ENCODE data around the gene ERGIC3.
"Not testable (repeated sequence)": the region's sequence is repeated elsewhere in the genome, so short reads cannot be mapped to it uniquely, and the experiment has no call there.

The ERGIC3 gene

GRCh38 chr20:35527122-35527769 lies 14.6 kb upstream of the ERGIC3 start:
- no peaks in the 10 kb centered on the region for H3K4me1 Mint-ChIP-seq
- ATAC-seq (replicated peaks; ENCODE audit: extremely low read depth, poor library complexity, severe bottlenecking): no peak
- no peak overlapping the region for H3K4me3 Mint-ChIP-seq
- DNase-seq (ENCODE audit: low spot score in 2 of 2): no peak
- no peaks in the 10 kb centered on the region for H3K27me3 Mint-ChIP-seq
- H3K9me3 Mint-ChIP-seq: no peaks in the 10 kb centered on the region
- no peak overlapping the region for H3K27ac Mint-ChIP-seq (ENCODE audit: low read depth)
- H3K36me3 Mint-ChIP-seq (ENCODE audit: insufficient read depth): no peaks in the 10 kb centered on the region

- Mint-ChIP-seq H3K9me3 (no peaks in the 10 kb centered on the region), H3K36me3 (ENCODE audit: insufficient read depth) (no peaks in the 10 kb centered on the region), H3K27ac (ENCODE audit: low read depth) (no peak within 1 kb of the TSS), H3K4me1 (no peaks in the 10 kb centered on the region), H3K27me3 (no peaks in the 10 kb centered on the region), H3K4me3 (no peak within 1 kb of the TSS)
- DNase-seq (ENCODE audit: low spot score in 2 of 2) (no peak), ATAC-seq (replicated peaks; ENCODE audit: extremely low read depth, poor library complexity, severe bottlenecking) (no peak)
These were observed 12.3 kb upstream of the ERGIC3 start, which contains the start of gene C20orf173 for GRCh38 chr20:35529552-35529951. C20orf173 (minus strand) TSS chr20:35529652; CDS start chr20:35529373, 279 bp downstream.

- Mint-ChIP-seq H3K4me3 (no peak overlapping the region), H3K27ac (ENCODE audit: low read depth) (no peak overlapping the region), H3K9me3 (no peaks in the 10 kb centered on the region), H3K27me3 (no peaks in the 10 kb centered on the region), H3K4me1 (peaks cover 21% of the 10 kb centered on the region), H3K36me3 (ENCODE audit: insufficient read depth) (peaks cover 3% of the 10 kb centered on the region)
- ATAC-seq (replicated peaks; ENCODE audit: extremely low read depth, poor library complexity, severe bottlenecking) (no peak), DNase-seq (ENCODE audit: low spot score in 2 of 2) (no peak)
These were observed 2.1 kb upstream of the ERGIC3 start for GRCh38 chr20:35539756-35540212.

GRCh38 chr20:35541118-35541782 lies 628 bp upstream of the ERGIC3 start:
- Mint-ChIP-seq H3K27ac (ENCODE audit: low read depth) (peak overlapping the region; percentile 88), H3K27me3 (no peaks in the 10 kb centered on the region), H3K4me3 (peak overlapping the region; percentile 91), H3K9me3 (no peaks in the 10 kb centered on the region), H3K36me3 (ENCODE audit: insufficient read depth) (peaks cover 3% of the 10 kb centered on the region), H3K4me1 (peaks cover 21% of the 10 kb centered on the region)
- no peak for DNase-seq (ENCODE audit: low spot score in 2 of 2)
- no peak for ATAC-seq (replicated peaks; ENCODE audit: extremely low read depth, poor library complexity, severe bottlenecking)

- no peak for DNase-seq (ENCODE audit: low spot score in 2 of 2)
- H3K36me3 Mint-ChIP-seq (ENCODE audit: insufficient read depth): peaks cover 3% of the 10 kb centered on the region
- no peaks in the 10 kb centered on the region for H3K27me3 Mint-ChIP-seq
- H3K4me1 Mint-ChIP-seq: peaks cover 21% of the 10 kb centered on the region
- no peak overlapping the region for H3K27ac Mint-ChIP-seq (ENCODE audit: low read depth)
- no peak for ATAC-seq (replicated peaks; ENCODE audit: extremely low read depth, poor library complexity, severe bottlenecking)
- H3K9me3 Mint-ChIP-seq: no peaks in the 10 kb centered on the region
- peak overlapping the region; percentile 91 for H3K4me3 Mint-ChIP-seq
These were observed 1.1 kb downstream of the ERGIC3 start for GRCh38 chr20:35542990-35543389.

GRCh38 chr20:35544436-35544835 lies 2.6 kb downstream of the ERGIC3 start:
- peaks cover 9% of the 10 kb centered on the region for H3K36me3 Mint-ChIP-seq (ENCODE audit: insufficient read depth)
- no peak overlapping the region for H3K4me3 Mint-ChIP-seq
- H3K4me1 Mint-ChIP-seq: peaks cover 21% of the 10 kb centered on the region
- H3K9me3 Mint-ChIP-seq: no peaks in the 10 kb centered on the region
- ATAC-seq (replicated peaks; ENCODE audit: extremely low read depth, poor library complexity, severe bottlenecking) (no peak), DNase-seq (ENCODE audit: low spot score in 2 of 2) (no peak)
- no peaks in the 10 kb centered on the region for H3K27me3 Mint-ChIP-seq
- H3K27ac Mint-ChIP-seq (ENCODE audit: low read depth): no peak overlapping the region

GRCh38 chr20:35544941-35545340 lies 3.1 kb downstream of the ERGIC3 start:
- not testable (repeated sequence) for H3K27me3 Mint-ChIP-seq; H3K36me3 Mint-ChIP-seq (ENCODE audit: insufficient read depth); DNase-seq (ENCODE audit: low spot score in 2 of 2); H3K27ac Mint-ChIP-seq (ENCODE audit: low read depth); H3K4me3 Mint-ChIP-seq; H3K9me3 Mint-ChIP-seq; ATAC-seq (replicated peaks; ENCODE audit: extremely low read depth, poor library complexity, severe bottlenecking)
- peaks cover 21% of the 10 kb centered on the region for H3K4me1 Mint-ChIP-seq

GRCh38 chr20:35546127-35546526 lies 4.2 kb downstream of the ERGIC3 start:
- H3K27ac Mint-ChIP-seq (ENCODE audit: low read depth): no peak overlapping the region
- peaks cover 9% of the 10 kb centered on the region for H3K36me3 Mint-ChIP-seq (ENCODE audit: insufficient read depth)
- H3K27me3 Mint-ChIP-seq: no peaks in the 10 kb centered on the region
- no peaks in the 10 kb centered on the region for H3K9me3 Mint-ChIP-seq
- H3K4me1 Mint-ChIP-seq: peaks cover 21% of the 10 kb centered on the region
- DNase-seq (ENCODE audit: low spot score in 2 of 2) (no peak), ATAC-seq (replicated peaks; ENCODE audit: extremely low read depth, poor library complexity, severe bottlenecking) (no peak)
- no peak overlapping the region for H3K4me3 Mint-ChIP-seq

GRCh38 chr20:35547329-35547728 lies 5.5 kb downstream of the ERGIC3 start:
- H3K4me1 Mint-ChIP-seq: peaks cover 13% of the 10 kb centered on the region
- DNase-seq (ENCODE audit: low spot score in 2 of 2) (no peak), ATAC-seq (replicated peaks; ENCODE audit: extremely low read depth, poor library complexity, severe bottlenecking) (no peak)
- peaks cover 8% of the 10 kb centered on the region for H3K36me3 Mint-ChIP-seq (ENCODE audit: insufficient read depth)
- H3K27me3 Mint-ChIP-seq: no peaks in the 10 kb centered on the region
- H3K27ac Mint-ChIP-seq (ENCODE audit: low read depth): no peak overlapping the region
- H3K9me3 Mint-ChIP-seq: no peaks in the 10 kb centered on the region
- no peak overlapping the region for H3K4me3 Mint-ChIP-seq

- H3K36me3 Mint-ChIP-seq (ENCODE audit: insufficient read depth): peaks cover 14% of the 10 kb centered on the region
These were observed 9.6 kb downstream of the ERGIC3 start for GRCh38 chr20:35551503-35551902.

GRCh38 chr20:35552914-35553313 lies 11.0 kb downstream of the ERGIC3 start:
- Mint-ChIP-seq H3K36me3 (ENCODE audit: insufficient read depth) (peaks cover 18% of the 10 kb centered on the region), H3K4me1 (no peaks in the 10 kb centered on the region), H3K9me3 (no peaks in the 10 kb centered on the region), H3K27ac (ENCODE audit: low read depth) (no peak overlapping the region), H3K4me3 (no peak overlapping the region), H3K27me3 (no peaks in the 10 kb centered on the region)
- ATAC-seq (replicated peaks; ENCODE audit: extremely low read depth, poor library complexity, severe bottlenecking) (no peak), DNase-seq (ENCODE audit: low spot score in 2 of 2) (no peak)

More at GRCh38 chr20:35551503-35551902, 9.6 kb downstream of the ERGIC3 start:
- Mint-ChIP-seq H3K4me3 (no peak overlapping the region), H3K4me1 (no peaks in the 10 kb centered on the region), H3K27me3 (no peaks in the 10 kb centered on the region), H3K9me3 (no peaks in the 10 kb centered on the region), H3K27ac (ENCODE audit: low read depth) (no peak overlapping the region)
- no peak for DNase-seq (ENCODE audit: low spot score in 2 of 2)
- no peak for ATAC-seq (replicated peaks; ENCODE audit: extremely low read depth, poor library complexity, severe bottlenecking)

- H3K27ac Mint-ChIP-seq (ENCODE audit: low read depth); H3K9me3 Mint-ChIP-seq; H3K27me3 Mint-ChIP-seq; DNase-seq (ENCODE audit: low spot score in 2 of 2); ATAC-seq (replicated peaks; ENCODE audit: extremely low read depth, poor library complexity, severe bottlenecking); H3K4me3 Mint-ChIP-seq; H3K4me1 Mint-ChIP-seq: not testable (repeated sequence)
- peaks cover 13% of the 10 kb centered on the region for H3K36me3 Mint-ChIP-seq (ENCODE audit: insufficient read depth)
These were observed 13.6 kb downstream of the ERGIC3 start for GRCh38 chr20:35555461-35555860.

All from central memory CD8-positive, alpha-beta T cell (primary cell).